Subcutaneous adipose tissue (tissue), 4 donors: Measurements from ENCODE around the gene EPB41L2. TPM values are rescaled to one million over a fixed set of nuclear protein-coding genes. Genes with fewer than 3 reads are reported as not detected.

ENCODE experiments used
- total RNA-seq, 4 donors: library from RNA; depleted of rRNA; stranded (reverse); fragments of >200 nt; gene quantifications; one replicate each; pipeline ENCODE4 v1.1.0, GENCODE V29; 2016
- TF ChIP-seq, protein P1 (sequence below): fragments of 450-650 bp; IDR thresholded peaks from one replicate; pipeline ENCODE4 v1.5.1; 2016; ENCODE audit warnings: low read depth, mild to moderate bottlenecking, control low read depth, antibody characterized with exemption, moderate library complexity

The EPB41L2 gene
- total RNA-seq, 4 donors from 2014 or later, result 124 to 189 (median 160) TPM

DNA sequence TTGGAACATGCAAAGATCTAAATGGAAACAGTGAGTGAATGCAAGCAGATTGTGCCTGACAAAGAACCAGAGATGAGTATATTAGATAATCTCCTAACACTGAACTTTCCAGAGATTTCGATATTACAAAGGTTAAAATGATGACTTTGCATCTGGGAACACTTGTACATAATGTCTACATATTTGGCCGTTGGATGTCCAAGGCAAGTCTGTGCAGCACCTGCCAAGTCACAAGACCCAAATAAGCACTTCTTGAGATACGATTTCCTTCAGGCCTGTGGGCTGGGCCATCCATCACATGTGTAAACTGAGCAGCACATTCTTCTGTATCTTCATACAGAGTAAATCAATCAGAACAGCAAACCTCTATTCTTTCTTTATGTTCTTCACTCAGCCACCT lies 268.3 kb downstream of the EPB41L2 start:
- TF ChIP-seq, protein P1, sequence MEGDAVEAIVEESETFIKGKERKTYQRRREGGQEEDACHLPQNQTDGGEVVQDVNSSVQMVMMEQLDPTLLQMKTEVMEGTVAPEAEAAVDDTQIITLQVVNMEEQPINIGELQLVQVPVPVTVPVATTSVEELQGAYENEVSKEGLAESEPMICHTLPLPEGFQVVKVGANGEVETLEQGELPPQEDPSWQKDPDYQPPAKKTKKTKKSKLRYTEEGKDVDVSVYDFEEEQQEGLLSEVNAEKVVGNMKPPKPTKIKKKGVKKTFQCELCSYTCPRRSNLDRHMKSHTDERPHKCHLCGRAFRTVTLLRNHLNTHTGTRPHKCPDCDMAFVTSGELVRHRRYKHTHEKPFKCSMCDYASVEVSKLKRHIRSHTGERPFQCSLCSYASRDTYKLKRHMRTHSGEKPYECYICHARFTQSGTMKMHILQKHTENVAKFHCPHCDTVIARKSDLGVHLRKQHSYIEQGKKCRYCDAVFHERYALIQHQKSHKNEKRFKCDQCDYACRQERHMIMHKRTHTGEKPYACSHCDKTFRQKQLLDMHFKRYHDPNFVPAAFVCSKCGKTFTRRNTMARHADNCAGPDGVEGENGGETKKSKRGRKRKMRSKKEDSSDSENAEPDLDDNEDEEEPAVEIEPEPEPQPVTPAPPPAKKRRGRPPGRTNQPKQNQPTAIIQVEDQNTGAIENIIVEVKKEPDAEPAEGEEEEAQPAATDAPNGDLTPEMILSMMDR, result no peak

GRCh38 chr6:130794010-130794697 lies 268.9 kb downstream of the EPB41L2 start:
- TF ChIP-seq, protein P1, result no peak

Other genes with a start within 250 kb of the EPB41L2 start
- not detected for gene SMLR1, start 235.8 kb downstream of the EPB41L2 start, total RNA-seq
- gene AKAP7, start 72.2 kb upstream of the EPB41L2 start, total RNA-seq, result 10 to 100 TPM in 3 of 4 donors, 1 to 10 TPM in 1; 8.3 to 26.3 (median 17.2) TPM